Muscle of arm (tissue), 12 donors: ENCODE results near the gene BRD1. TPM values are rescaled to one million over a fixed set of nuclear protein-coding genes. Genes with fewer than 3 reads are reported as not detected.
"Not testable (repeated sequence)": the region's sequence is repeated elsewhere in the genome, so short reads cannot be mapped to it uniquely, and the experiment has no call there.

Experiments used
- DNase-seq: peaks from one replicate; pipeline ENCODE4 v3.0.0-alpha.2; 2013
- polyA plus RNA-seq, 12 donors: library from polyadenylated mRNA; unstranded; fragments of 120-200 nt; gene quantifications; one replicate each; pipeline ENCODE4 v1.2.1, GENCODE V29; 2013; ENCODE audit not compliant: insufficient read length in 12 of 12

Gene BRD1
- polyA plus RNA-seq, 12 donors: 20.5 to 39.1 (median 24.8) TPM; not detected in 1

DNA sequence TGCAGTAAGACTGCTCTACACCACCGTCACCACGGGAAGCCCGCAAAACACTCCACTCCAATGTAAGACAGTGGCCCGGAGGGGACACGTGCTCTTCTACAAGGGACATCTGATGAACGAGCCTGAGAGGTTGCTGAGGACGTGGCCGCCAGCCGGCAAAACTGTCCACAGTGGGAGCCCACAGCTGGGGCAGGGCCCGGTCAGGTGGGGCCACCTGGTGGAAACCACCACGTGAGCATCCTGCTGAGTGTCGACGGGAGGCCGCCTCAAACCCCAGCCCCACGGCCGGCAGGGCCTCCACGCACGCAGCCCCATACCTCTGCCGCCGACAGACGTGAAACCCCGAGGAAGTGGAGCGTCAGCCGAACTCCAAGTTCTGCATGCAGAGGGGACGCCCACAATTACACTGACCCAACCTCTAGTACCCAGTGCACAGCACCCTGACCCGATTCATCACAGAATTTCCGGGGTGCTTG, 42.6 kb downstream of the BRD1 start:
- no peak for DNase-seq

DNA sequence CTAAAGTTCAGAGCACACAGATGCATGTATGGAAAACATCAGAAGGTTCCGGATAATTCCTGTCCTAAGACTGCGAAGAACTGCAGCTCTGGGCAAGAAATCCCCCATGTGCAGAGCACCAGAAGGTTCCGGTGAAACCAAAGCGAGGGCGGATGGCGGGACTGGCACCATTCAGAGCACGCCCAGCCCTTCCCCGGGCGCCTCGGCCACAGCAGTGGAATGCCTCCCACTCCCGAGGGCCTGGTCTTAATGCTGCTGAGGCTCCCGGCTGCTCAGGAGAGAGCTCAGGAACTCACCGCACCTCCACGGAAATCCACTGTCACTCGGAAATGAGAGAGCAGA, 43.1 kb downstream of the BRD1 start:
- DNase-seq: no peak

DNA sequence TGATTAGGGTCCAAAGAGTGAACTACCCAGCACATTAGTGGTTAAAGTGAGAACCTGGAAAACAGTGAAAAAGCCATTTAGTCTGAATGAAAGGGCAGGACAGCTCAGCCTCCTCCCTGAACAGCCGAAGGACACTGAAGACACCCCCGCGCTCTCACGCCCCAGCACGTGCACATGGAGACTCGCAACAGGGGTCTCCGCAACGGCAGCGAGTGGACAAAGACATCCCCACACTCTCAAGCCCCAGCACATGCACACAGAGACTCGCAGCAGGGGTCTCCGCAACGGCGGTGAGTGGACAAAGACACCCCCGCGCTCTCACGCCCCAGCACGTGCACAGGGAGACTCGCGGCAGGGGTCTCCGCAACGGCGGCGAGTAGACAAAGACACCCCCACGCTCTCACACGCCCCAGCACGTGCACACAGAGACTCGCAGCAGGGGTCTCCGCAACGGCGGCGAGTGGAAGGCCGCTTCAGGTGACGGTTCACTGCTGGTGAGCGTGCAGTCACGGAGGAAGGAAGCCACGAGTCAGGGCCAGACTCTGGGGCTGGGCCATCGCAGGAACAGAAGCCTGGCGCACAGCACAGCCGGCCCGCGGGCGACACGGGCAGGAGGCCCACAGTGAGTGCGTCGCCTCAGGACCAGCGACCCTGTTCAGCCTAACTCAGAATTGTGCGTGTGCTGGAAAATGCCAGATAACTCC, 43.6 kb downstream of the BRD1 start:
- DNase-seq: no peak

DNA sequence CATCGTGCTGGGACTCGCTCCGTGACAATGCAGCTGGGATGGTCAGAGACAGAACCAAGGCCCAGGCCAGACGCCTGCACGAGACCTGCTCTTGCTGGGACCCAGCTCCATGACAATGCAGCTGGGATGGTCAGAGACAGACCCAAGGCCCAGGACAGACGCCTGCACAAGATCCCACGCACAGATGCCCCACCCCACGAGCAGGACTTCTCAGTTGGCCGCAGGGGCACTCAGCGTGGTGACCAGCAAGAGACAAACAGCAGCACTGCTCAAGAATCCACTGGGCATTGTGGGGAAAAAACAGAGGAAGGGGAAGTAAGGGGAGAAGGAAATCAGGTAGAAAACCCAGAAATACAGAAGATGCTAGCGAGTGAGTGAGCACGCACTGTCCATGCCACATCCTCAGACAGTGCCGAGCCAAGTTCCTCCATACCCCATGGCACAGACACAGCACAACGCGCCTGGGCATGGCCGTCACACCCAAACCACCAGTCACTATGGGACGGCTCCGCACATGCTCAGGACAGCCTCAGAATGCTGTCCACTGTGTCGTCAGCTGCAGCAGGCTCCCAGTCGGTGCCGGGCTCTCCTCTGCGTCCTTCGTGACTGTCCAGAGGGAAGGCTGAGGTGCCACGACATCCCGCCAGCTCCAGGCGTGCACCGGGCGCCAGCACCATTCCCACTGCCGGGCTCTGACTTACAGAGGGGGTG, 44.5 kb downstream of the BRD1 start:
- no peak for DNase-seq

DNA sequence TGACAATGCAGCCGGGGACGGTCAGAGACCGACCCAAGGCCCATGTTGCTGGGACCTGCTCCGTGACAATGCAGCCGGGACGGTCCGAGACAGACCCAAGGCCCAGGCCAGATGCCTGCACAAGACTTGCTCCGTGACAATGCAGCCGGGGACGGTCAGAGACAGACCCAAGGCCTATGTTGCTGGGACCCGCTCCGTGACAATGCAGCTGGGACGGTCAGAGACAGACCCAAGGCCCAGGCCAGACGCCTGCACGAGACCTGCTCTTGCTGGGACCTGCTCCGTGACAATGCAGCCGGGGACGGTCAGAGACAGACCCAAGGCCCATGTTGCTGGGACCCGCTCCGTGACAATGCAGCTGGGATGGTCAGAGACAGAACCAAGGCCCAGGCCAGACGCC, 45.8 kb downstream of the BRD1 start:
- DNase-seq: not testable (repeated sequence)

DNA sequence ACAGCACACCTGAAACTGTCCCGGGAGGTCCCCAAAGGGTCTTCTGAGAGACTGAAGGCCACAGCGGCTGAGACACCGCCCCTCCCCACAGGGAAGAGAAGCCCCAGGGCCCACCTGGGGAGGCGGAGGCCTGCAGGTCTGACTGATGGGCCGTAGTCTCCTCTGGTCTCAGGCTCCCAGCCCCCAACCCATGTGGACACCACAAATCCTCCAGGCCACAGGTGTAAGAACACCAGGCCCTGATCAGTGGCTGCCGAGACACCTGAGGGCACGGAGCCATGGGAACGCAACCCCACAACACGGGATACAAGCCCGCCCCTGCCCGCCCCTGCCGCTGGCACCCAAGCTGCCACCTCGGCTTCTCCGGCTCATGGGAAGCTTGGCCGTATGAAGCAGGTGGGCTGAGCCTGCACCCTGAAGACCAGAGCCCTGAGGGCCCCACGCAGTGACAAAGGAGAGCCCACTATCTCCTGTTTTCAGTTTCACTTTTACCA, 46.3 kb downstream of the BRD1 start:
- DNase-seq: no peak

DNA sequence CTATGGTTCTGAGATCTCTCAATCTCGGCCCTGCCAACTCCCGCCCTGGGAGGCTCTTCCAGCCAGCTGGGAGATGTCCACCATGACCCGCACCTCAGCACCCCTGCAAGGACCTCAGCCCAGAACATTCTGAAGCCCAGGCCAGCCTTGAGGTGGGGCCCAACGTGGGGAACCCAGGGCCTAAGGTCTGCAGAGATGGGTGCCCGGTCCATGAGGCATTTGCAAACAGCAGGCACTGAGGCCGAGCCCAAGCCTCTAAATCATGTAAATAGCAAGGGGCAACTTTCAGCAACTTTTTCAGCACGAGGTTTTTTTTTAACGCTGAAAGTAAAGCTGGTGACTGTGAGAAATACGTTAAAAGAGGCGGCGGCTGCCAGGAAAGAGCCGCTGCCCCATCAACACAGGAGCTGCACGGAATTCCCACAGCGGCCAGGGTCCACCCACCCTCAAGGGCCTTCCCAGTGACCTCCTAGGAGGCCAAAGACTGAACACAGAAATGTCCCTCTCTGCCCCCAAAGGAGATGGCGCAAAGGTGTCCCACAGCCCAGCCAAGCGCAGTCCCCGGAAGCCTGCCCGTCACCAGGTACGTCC, 46.9 kb downstream of the BRD1 start:
- DNase-seq: no peak

DNA sequence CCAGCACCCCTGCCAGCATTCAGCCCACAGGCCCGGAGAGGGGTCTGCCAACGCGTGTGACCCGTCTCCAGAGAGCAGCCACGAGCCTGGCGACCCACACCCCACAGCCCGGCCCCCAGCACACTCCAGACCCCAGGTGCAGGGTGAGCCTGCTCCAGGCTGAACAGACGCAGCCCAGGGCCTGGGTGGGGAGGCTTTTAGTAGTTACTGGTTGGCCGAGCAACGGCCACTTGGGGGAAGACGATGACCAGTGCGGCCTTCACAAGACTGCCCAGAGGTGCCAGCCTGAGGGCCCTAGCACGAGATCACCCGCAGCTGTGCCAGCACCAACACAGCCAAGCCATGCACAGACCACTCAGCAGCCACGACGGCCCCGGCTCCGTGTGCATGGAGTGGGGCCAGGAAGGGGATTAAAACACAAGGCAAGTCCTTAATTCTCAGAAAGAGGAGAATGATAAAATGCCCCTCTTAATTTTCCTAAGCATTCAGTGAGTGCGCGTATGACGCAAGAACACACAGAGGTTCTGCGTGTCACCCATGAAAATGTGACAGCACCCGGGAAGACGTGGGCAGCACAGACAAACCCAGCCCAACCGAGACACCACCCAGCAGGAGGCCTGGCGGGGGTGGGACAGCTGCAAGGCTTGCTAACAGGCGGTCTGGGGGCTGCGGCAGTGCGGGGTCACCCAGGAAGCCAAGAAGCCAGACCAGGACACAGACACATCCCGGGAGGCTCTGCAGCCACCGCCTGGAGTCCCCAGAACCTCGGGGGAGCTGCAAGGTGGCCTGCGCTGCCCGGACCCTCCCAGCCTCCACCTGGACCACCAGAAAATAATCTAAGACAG, 47.6 kb downstream of the BRD1 start:
- no peak for DNase-seq

DNA sequence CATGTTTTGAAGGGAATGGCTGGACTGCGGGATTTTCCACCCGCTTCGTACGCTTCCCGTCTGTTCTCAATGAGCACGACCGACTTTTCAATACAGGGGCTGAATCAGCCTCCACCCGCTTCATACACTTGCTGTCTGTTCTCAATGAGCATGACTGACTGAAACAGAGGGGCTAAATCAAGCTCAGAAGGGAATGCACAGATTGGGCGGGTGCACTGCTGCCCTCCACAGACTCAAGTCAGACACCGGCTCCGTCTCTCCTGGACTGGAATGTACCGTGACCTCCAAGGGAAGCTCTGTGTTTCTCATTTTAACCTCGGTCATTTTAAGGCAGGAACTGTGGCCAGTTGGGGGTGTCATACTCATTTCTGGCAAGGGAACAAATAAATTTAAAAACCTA, 48.5 kb downstream of the BRD1 start:
- no peak for DNase-seq

DNA sequence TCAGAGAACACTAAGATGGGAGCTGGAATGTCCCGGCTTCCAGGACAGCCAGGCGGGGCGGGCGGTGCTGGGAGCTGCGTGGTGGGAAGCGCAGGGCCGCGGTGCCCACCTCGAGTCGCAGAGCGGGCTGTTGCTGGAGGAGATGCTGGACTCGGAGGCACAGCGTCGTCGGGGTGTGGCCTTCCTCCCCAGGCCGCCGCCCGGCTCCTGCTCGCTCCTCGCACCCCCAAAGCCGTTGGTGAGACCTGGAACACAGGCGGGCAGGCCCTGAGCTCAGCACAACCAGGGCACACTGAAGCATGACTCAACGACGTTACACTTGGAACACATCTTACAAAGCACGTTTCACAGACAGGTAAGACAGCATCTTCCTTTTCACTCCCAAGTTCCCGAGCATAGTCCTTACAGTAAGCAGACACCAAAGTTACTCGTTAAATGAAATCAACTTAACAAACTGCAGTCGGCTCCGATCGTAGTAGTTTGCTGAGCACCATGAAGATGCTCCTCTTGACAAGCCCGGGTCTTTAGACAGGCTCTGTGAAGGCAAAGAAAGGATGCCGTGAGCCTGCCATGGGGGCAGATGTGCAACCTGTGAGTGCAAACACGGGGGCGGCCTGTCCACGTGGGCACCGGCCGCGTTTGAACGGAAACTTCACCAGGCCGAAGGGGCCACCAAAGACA, 50.0 kb downstream of the BRD1 start:
- DNase-seq: no peak

DNA sequence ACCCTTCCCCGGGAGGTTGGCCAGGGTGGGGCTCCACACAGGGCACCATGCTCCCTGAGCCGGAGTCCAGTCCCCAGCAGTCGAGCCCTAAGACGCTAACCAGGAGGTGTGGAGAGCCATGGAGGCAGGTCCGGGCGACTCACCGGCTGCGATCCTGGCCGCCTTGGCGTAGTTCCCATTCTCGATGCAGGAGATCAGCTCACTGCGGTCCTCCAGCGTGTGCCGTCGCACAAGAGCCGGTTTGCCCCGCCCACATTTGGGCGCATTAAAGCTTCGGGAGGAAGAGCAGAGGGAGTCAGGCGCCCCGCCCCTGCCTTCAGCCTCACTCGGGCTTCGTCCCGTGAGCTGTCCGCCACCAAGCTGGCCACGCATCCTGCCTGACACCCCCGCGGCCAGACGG, 50.8 kb downstream of the BRD1 start:
- DNase-seq: no peak

DNA sequence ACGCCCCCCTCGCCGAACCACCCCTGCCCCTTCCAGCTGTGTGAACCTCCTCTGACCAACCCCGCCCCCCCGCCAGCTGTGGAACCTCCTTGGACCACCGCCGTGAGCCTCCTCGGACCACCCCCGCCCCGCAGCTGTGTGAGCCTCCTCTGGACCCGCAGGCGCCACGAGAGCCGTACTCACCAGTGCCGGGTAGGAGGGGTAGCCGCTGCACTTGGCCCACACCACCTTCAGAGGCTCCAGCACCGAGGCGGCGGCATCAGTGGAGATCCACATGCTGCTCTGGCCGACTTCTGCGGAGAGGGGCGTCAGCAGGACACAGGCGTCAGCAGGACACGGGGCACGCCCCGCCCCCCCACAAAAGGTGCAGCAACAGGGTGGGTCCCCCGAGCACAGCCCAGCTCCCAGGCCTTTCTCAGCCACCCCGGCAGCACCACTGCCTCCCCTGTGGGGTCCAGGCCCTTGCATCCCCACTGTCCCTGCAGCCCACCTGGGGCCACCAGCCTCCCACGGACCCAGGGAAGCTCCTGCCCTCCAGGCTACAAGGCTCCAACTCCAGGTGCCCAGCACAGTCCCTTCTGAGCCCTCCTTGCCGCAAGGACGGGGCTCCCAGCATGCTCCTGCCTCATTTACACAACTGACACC, 51.7 kb downstream of the BRD1 start:
- no peak for DNase-seq

DNA sequence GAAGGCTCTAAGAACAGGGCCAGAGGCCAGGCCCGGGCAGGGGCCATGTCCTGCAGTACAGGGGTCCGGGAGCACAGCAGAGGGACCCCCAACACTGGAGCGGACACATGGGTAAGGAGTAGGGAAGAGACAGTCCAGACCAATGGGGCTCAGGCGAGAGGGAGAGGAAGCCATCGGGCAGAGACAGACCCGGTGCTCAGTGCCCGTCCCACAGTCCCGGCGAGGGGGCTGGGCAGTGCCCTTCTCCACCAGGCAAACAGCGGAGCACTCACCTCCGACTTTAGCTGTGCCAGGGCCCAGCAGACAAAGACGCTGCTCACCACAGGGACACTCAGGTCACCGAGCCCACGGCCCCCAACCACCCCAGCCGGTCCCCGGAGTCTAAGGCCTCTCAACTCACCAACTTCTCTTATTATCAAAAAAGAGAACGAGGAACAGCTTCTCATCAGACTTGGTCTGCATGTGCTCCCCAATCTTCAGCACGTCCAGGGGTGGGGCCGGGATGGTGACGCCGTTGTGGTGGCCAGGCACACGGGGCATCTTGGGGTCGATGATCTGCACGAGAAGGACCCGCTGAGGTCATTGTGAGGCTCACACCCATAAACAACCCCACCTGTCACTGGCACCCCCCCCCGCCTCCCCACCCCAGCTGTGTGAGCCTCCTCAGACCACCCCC, 52.3 kb downstream of the BRD1 start:
- no peak for DNase-seq

DNA sequence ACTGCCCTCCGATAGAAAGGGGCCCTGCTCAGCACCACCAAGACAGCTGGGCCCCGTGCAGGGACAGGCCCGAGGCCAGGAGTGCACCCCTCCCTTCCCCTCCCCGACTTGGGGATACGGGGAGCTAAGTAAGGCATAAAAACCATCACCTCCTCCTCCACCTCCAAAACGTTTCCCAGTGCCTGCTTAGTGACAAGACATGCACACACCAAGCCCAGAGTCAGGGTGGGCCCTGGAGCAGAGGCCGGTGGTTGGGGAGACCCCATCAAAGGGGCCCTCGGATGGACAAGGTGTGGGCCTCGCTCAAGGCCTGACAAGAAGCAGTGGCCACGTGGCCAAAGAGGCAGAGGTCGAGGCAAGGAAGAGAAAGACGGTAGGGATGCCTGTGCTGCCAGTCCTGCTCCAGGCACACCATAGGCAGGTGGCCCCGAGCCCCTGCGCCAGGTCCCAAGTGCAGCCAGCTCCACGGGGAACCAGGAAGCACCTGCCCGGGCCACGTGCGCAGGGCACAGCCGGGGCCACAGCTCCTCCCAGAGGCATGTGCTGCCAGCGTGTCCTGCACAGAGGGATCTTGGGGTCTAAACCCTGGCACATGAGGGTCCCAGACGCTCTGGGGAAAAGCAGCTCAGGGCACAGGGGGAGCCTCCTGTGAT, 53.0 kb downstream of the BRD1 start:
- no peak for DNase-seq

DNA sequence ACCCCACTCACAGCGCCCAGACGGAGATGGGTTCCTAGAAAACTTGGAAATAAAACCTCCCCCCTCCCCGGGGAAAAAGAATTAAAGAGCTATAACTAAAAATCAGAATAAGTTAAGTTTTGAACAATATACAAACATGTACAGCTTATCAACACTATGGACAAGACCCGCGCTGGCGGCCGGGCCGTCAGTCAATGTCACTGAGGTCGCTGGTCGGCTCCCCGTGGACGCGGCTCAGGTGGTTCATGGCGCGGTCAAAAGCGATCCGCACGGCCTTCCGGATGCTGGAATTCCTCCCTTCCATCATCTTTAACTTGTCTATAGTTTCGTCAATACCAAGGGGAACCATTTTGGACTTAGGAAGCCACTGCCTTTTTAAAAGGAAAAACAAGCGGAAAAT, 53.6 kb downstream of the BRD1 start:
- no peak for DNase-seq

DNA sequence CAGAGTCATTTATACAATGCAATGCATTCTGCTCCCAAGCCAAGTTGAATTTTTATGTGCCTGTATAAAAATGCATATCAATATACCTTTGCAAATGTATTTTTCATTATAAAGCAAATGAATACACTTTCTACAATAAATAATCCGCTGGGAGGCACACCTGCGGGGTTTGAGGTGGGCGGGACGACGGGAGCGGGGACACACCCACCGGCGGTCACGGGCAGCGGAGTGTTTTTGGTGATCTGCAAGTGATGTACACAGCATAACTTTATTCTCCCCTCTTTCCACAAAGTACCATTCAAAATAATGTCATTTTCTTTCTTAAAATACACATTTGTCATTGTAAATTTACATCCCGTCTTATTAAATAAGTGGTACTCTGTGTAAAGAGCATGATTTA, 54.1 kb downstream of the BRD1 start:
- DNase-seq: no peak

DNA sequence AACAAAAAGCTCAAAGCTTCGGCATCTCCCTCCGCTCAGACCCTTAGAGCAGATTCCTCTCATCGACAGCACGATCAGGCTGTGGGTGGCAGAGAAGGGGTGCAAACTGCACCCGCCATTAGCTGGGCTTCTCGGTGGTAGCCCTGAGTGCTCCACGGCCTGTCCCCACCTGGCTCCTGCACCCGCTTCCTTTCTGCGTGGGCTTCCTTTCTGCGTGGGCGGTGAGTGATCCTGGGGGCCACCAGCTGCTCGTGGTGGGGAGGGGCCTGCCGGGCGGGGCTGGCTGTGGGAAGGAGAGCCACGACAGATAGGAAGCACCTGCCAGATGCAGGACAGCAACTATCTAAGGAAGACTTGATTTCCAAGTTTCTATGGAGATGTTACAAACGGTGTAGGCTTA, 55.0 kb downstream of the BRD1 start:
- no peak for DNase-seq

DNA sequence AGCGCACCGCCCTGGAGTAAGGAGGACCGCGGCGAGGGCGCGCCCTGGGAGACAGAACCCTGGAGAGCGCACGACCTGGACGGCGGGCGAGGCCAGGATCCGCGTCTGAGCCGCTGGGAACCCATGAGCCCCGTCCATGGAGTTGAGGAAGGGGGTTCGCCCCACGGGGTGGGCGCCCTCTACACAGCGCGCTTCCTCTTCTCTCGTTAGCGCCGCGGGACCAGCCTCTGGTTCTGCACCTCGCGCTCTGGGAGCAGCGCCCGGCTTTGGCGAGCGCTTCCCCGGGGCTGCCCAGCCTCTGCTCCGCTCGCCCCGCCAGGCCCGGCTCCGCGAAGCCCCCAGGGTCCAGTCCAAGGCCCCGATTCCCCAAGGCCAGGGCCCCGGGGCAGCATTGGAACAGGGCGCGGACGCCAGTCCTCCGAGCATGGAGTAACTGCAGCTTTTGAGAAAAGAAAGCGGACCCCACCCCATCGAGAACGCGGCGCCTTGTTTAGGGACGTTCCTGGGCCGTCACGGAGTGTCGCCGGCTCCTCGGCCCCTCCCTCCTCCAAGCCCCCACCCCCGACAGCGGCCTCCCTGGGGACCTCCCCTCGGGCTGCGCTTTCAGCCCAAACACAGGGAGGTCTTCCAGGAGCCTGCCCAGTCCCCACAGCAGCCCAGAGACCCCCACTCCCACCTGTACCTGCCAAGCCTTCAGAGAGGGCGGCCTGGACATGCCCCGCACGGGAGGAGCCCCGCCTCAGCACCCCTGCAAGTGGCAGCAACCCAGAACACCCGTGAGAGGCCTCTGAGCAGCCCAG, 56.2 kb downstream of the BRD1 start:
- no peak for DNase-seq
